GM18858 (cell line): ENCODE data around the gene SSBP1.
A peak's percentile ranks its signal among the peaks of the same experiment; 100 is the strongest.
"Not testable (repeated sequence)": the region's sequence is repeated elsewhere in the genome, so short reads cannot be mapped to it uniquely, and the experiment has no call there.

Source experiments
- ATAC-seq: cut with Tn5 transposase; IDR thresholded peaks from one replicate; pipeline ENCODE4 v1.9.1; 2021; ENCODE audit not compliant: unreplicated experiment

The SSBP1 gene

GRCh38 chr7:141754939-141755338, 16.8 kb downstream of the SSBP1 start:
- ATAC-seq = no peak

- no peak for ATAC-seq
Observed at GRCh38 chr7:141763797-141764196, 25.6 kb downstream of the SSBP1 start, which contains the start of gene TAS2R3. Gene TAS2R3 (plus strand): TSS chr7:141764097. CDS start chr7:141764159, 62 bp downstream.

DNA sequence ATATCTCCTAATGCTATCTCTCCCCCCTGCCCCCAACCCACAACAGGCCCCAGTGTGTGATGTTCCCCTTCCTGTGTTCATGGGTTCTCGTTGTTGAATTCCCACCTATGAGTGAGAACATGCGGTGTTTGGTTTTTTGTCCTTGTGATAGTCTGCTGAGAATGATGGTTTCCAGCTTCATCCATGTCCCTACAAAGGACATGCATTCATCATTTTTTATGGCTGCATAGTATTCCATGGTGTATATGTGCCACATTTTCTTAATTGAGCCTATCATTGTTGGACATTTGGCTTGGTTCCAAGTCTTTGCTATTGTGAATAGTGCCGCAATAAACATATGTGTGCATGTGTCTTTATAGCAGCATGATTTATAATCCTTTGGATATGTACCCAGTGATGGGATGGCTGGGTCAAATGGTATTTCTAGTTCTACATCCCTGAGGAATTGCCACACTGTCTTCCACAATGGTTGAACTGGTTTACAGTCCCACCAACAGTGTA, 32.0 kb downstream of the SSBP1 start:
- not testable (repeated sequence) for ATAC-seq

GRCh38 chr7:141776374-141776773, 38.2 kb downstream of the SSBP1 start, which contains the start of gene TAS2R4:
Gene TAS2R4 (plus strand): TSS chr7:141776674. CDS start chr7:141778489, 1,815 bp downstream.
- no peak for ATAC-seq

- ATAC-seq = peak; percentile 72
Observed at GRCh38 chr7:141785706-141786552, 47.8 kb downstream of the SSBP1 start.

- ATAC-seq = no peak
Observed at GRCh38 chr7:141788296-141788695, 50.1 kb downstream of the SSBP1 start.

DNA sequence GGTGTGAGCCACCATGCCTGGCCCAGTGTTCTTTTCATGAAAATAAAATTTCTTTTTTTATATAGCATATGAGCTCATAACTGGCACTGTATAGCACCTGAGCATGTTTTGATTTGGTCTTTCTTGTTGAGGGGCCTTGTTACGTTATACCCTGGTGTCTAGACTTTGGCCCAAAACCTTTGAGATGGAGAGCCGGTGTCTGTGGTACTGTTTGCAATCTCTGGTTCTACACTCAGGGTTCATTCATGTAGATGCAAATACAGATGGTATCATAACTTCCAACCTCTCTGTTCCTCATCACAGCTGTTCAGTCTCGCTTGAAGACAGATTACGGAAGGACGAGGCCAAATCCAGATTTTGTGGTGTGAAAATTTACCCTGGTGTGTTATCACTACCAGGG, 51.8 kb downstream of the SSBP1 start, which contains the start of gene TAS2R5:
Gene TAS2R5, plus strand, starts transcription at position 301 of the 400 bp plus-strand sequence. CDS start 145 bp downstream, outside the sequence.
- no peak for ATAC-seq

DNA sequence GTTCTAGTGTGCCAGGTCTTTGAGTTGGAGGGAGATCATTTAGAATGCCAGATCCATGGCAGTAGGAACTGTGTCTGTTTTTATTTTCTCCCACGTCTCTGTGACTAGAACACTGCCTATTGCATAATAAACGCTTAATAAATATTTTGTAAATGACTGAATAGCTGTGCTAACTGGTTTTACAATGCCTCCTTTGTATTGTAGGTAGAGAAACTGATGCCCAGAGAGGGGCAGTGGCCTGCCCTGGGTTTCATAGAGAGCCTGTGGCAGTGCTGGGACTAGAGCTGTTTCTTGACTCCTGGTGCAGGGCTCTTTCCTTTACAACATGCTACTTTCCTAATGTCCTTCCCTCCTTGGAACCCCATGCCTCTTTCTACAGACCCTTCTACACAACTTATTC, 54.4 kb downstream of the SSBP1 start:
- no peak for ATAC-seq
